AG09309 (cell line): ENCODE results near the gene JADE1.

Source experiments
- DNase-seq: peaks from one replicate; pipeline ENCODE4 v3.0.0-alpha.2; 2010; ENCODE audit warnings: low read depth
- H3K4me3 ChIP-seq: 2 replicates; pipeline ENCODE4 v1.5.1; 2011; ENCODE audit warnings: mild to moderate bottlenecking, low read depth, low read length, moderate library complexity; ENCODE audit not compliant: control insufficient read depth
- CTCF ChIP-seq: IDR thresholded peaks from 2 replicates; pipeline ENCODE4 v1.5.1; 2011; ENCODE audit warnings: mild to moderate bottlenecking, low read depth, low read length, inconsistent platforms; ENCODE audit not compliant: insufficient read depth, control insufficient read depth; ENCODE audit errors: missing control alignments

Gene JADE1

GRCh38 chr4:128915544-128915943 lies 106.0 kb downstream of the JADE1 start:
- no peak for TF ChIP-seq CTCF
- H3K4me3 ChIP-seq: no peak overlapping the region
- no peak for DNase-seq

DNA sequence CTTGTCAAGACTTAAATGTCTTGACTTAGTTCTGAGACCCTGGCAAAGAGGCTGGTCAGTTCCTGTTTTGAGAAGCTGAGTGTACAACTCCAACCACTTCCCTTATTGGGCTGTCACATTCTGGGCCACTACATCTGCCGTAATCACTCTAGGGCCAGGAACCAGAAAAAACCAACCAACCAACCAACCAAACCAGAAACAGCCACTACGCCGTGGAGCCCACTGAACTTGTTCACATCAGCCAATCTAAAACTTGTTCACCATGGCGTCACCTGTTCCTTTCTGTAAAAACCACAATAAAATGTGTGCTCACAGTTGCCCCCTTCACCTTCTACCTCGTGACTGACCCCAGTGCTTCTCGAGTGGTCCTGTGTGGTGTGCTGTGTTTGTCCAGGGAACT lies 107.3 kb downstream of the JADE1 start:
- no peak for DNase-seq
- H3K4me3 ChIP-seq: no peak overlapping the region
- no peak for TF ChIP-seq CTCF

- no peak overlapping the region for H3K4me3 ChIP-seq
- no peak for DNase-seq
- TF ChIP-seq CTCF: no peak
Measured at GRCh38 chr4:128917781-128918180, 108.3 kb downstream of the JADE1 start.

DNA sequence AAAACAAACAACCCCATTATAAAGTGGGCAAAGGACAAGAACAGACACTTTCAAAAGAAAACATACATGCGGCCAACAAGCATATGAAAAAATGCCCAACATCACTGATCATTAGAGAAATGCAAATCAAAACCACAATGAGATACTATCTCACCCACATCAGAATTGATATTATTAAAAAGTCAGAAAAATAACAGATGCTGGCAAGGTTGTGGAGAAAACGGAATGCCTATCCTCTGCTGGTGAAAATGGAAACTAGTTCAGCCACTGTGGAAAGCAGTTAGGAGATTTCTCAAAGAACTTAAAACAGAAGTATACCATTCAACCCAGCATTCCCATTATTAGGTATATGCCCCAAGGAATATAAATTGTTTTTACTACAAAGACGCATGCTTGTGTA lies 112.5 kb downstream of the JADE1 start:
- no peak overlapping the region for H3K4me3 ChIP-seq
- no peak for TF ChIP-seq CTCF
- DNase-seq: no peak
